ENCODE data around the gene LRRC4. TPM values are rescaled to one million over a fixed set of nuclear protein-coding genes. Genes with fewer than 3 reads are reported as not detected.
A peak's percentile ranks its signal among the peaks of the same experiment; 100 is the strongest.

The LRRC4 gene
- total and polyA plus RNA-seq, 2 donors (not counting 1 experiment from before 2014, with no cell fraction given): 0.20 to 0.33 TPM

- Histone ChIP-seq H3K27me3 (ENCODE audit: control insufficient read depth, insufficient read depth, low read length) (no peaks in the 10 kb centered on the region), H3K4me2 (ENCODE audit: extremely low read depth, insufficient read depth, low read length) (no peak overlapping the region), H3K27ac (ENCODE audit: insufficient read depth, low read length) (no peak overlapping the region), H3K9ac (ENCODE audit: insufficient read depth, low read length) (no peak overlapping the region), H3K36me3 (ENCODE audit: control insufficient read depth, insufficient read depth, low read length) (no peaks in the 10 kb centered on the region), H3K4me3 (replicated peaks in 1 of 4; ENCODE audit: control extremely low read depth in 1 of 4, insufficient read depth in 1 of 4, low read depth in 3 of 4, low read length in 4 of 4) (no peak overlapping the region), H4K20me1 (ENCODE audit: control insufficient read depth, extremely low read depth, insufficient read depth, low read length) (no peaks in the 10 kb centered on the region), H2AFZ (ENCODE audit: low read length) (no peak overlapping the region), H3K4me1 (ENCODE audit: control insufficient read depth, extremely low read depth, insufficient read depth, low read length) (peaks cover 2% of the 10 kb centered on the region), H3K9me3 (ENCODE audit: control insufficient read depth, insufficient read depth, low read depth, low read length) (no peaks in the 10 kb centered on the region), H3K79me2 (ENCODE audit: control insufficient read depth, insufficient read depth, low read length) (no peaks in the 10 kb centered on the region)
- TF ChIP-seq, protein P1, sequence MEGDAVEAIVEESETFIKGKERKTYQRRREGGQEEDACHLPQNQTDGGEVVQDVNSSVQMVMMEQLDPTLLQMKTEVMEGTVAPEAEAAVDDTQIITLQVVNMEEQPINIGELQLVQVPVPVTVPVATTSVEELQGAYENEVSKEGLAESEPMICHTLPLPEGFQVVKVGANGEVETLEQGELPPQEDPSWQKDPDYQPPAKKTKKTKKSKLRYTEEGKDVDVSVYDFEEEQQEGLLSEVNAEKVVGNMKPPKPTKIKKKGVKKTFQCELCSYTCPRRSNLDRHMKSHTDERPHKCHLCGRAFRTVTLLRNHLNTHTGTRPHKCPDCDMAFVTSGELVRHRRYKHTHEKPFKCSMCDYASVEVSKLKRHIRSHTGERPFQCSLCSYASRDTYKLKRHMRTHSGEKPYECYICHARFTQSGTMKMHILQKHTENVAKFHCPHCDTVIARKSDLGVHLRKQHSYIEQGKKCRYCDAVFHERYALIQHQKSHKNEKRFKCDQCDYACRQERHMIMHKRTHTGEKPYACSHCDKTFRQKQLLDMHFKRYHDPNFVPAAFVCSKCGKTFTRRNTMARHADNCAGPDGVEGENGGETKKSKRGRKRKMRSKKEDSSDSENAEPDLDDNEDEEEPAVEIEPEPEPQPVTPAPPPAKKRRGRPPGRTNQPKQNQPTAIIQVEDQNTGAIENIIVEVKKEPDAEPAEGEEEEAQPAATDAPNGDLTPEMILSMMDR (conservative IDR thresholded peaks at IDR 0.05 in 1 of 2, IDR thresholded peaks at IDR 0.05 in 1 of 2; ENCODE audit: low read depth in 1 of 2, low read length in 2 of 2): no peak
- TF ChIP-seq EZH2 (IDR thresholded peaks at IDR 0.05; ENCODE audit: low read length, missing control alignments): no peak
- DNase-seq (ENCODE audit: low read depth in 2 of 2): no peak
These were observed 12.8 kb upstream of the LRRC4 start for GRCh38 chr7:128044064-128044463.

DNA sequence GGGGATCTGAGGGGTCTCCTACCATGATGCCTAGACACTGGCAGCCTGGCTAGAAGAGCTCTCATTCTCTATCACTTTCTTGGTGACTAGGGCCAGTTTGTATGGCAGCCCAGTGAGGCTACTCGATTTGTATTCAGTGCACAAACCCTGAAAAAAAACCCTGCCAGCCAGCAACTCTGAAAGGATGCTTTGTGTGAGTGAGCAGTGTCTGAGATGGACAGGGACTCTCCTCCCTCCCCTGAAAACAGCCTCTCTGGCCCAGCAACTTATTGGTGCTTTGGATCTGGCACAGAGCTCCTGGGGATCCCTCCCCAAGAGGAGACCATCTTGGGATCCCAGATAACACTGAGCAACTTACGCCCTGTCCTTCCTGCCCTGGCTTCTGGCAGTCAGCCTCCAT, 10.8 kb upstream of the LRRC4 start:
- no peak for DNase-seq (ENCODE audit: low read depth in 2 of 2)
- Histone ChIP-seq H3K4me1 (ENCODE audit: control insufficient read depth, extremely low read depth, insufficient read depth, low read length) (peaks cover 2% of the 10 kb centered on the region), H4K20me1 (ENCODE audit: control insufficient read depth, extremely low read depth, insufficient read depth, low read length) (no peaks in the 10 kb centered on the region)

GRCh38 chr7:128041203-128041602, 10.0 kb upstream of the LRRC4 start:
- TF ChIP-seq, protein P1 (conservative IDR thresholded peaks at IDR 0.05 in 1 of 2, IDR thresholded peaks at IDR 0.05 in 1 of 2; ENCODE audit: low read depth in 1 of 2, low read length in 2 of 2): no peak
- TF ChIP-seq EZH2 (IDR thresholded peaks at IDR 0.05; ENCODE audit: low read length, missing control alignments): no peak
- H3K4me2 ChIP-seq (ENCODE audit: extremely low read depth, insufficient read depth, low read length): no peak overlapping the region
- H3K79me2 ChIP-seq (ENCODE audit: control insufficient read depth, insufficient read depth, low read length): no peaks in the 10 kb centered on the region
- no peaks in the 10 kb centered on the region for H3K36me3 ChIP-seq (ENCODE audit: control insufficient read depth, insufficient read depth, low read length)
- H3K4me3 ChIP-seq (replicated peaks in 1 of 4; ENCODE audit: control extremely low read depth in 1 of 4, insufficient read depth in 1 of 4, low read depth in 3 of 4, low read length in 4 of 4): no peak overlapping the region
- no peaks in the 10 kb centered on the region for H3K9me3 ChIP-seq (ENCODE audit: control insufficient read depth, insufficient read depth, low read depth, low read length)
- peak; percentile 78 to 83 for DNase-seq (ENCODE audit: low read depth in 2 of 2)
- H4K20me1 ChIP-seq (ENCODE audit: control insufficient read depth, extremely low read depth, insufficient read depth, low read length): no peaks in the 10 kb centered on the region
- H3K4me1 ChIP-seq (ENCODE audit: control insufficient read depth, extremely low read depth, insufficient read depth, low read length): peaks cover 2% of the 10 kb centered on the region
- no peaks in the 10 kb centered on the region for H3K27me3 ChIP-seq (ENCODE audit: control insufficient read depth, insufficient read depth, low read length)
- H3K9ac ChIP-seq (ENCODE audit: insufficient read depth, low read length): no peak overlapping the region
- H3K27ac ChIP-seq (ENCODE audit: insufficient read depth, low read length): no peak overlapping the region
- no peak overlapping the region for H2AFZ ChIP-seq (ENCODE audit: low read length)

More for the DNA sequence above, 10.8 kb upstream of the LRRC4 start:
- Histone ChIP-seq H3K79me2 (ENCODE audit: control insufficient read depth, insufficient read depth, low read length) (no peaks in the 10 kb centered on the region), H3K4me2 (ENCODE audit: extremely low read depth, insufficient read depth, low read length) (no peak overlapping the region), H3K27ac (ENCODE audit: insufficient read depth, low read length) (no peak overlapping the region), H3K9ac (ENCODE audit: insufficient read depth, low read length) (no peak overlapping the region), H3K4me3 (replicated peaks in 1 of 4; ENCODE audit: control extremely low read depth in 1 of 4, insufficient read depth in 1 of 4, low read depth in 3 of 4, low read length in 4 of 4) (no peak overlapping the region), H3K27me3 (ENCODE audit: control insufficient read depth, insufficient read depth, low read length) (no peaks in the 10 kb centered on the region), H3K9me3 (ENCODE audit: control insufficient read depth, insufficient read depth, low read depth, low read length) (no peaks in the 10 kb centered on the region), H2AFZ (ENCODE audit: low read length) (no peak overlapping the region), H3K36me3 (ENCODE audit: control insufficient read depth, insufficient read depth, low read length) (no peaks in the 10 kb centered on the region)
- TF ChIP-seq, protein P1 (conservative IDR thresholded peaks at IDR 0.05 in 1 of 2, IDR thresholded peaks at IDR 0.05 in 1 of 2; ENCODE audit: low read depth in 1 of 2, low read length in 2 of 2): no peak
- no peak for TF ChIP-seq EZH2 (IDR thresholded peaks at IDR 0.05; ENCODE audit: low read length, missing control alignments)

All from fibroblast of lung (primary cell).